Activated T-helper 1 cell treated with anti-CD3 and anti-CD28 coated beads, Interleukin-12 subunit alpha, Interleukin-12 subunit beta, Interleukin-2, Interleukin-4 antibody, amounts not matched to agents 30 ng/mL and 10 ng/mL and 1 ng/mL, durations not matched to agents 14 hours and 24 hours and 36 hours (primary cell): Measurements from ENCODE around the gene SHH. TPM values are rescaled to one million over a fixed set of nuclear protein-coding genes. Genes with fewer than 3 reads are reported as not detected.

ENCODE experiments used
- DNase-seq: peaks from one replicate; pipeline ENCODE4 v3.0.0; 2021; ENCODE audit warnings: low spot score
- H3K27ac Mint-ChIP-seq: one replicate; pipeline ENCODE4 v1.8.0; 2021; ENCODE audit warnings: mild to moderate bottlenecking, mixed read lengths
- H3K27me3 Mint-ChIP-seq: one replicate; pipeline ENCODE4 v1.8.0; 2022; ENCODE audit warnings: mild to moderate bottlenecking, moderate library complexity, mixed read lengths; ENCODE audit not compliant: insufficient read depth
- H3K36me3 Mint-ChIP-seq: one replicate; pipeline ENCODE4 v1.8.0; 2021; ENCODE audit warnings: low read depth, mixed read lengths
- H3K4me1 Mint-ChIP-seq: one replicate; pipeline ENCODE4 v1.8.0; 2021; ENCODE audit warnings: low read depth, mixed read lengths
- H3K4me3 Mint-ChIP-seq: one replicate; pipeline ENCODE4 v1.8.0; 2021; ENCODE audit warnings: mild to moderate bottlenecking, moderate library complexity, mixed read lengths
- H3K9me3 Mint-ChIP-seq: one replicate; pipeline ENCODE4 v1.8.0; 2021; ENCODE audit warnings: mixed read lengths
- intact Hi-C: fragments of 100-400 bp; cut with micrococcal nuclease; formaldehyde crosslinking; loops from one replicate; pipeline ENCODE4 v1.15.1; 2024
- total RNA-seq: library from RNA; stranded (reverse); gene quantifications from 2 replicates; pipeline ENCODE4 v1.2.3, GENCODE V29; 2022

SHH gene
- total RNA-seq, 1 donor from 2014 or later = not detected

DNA sequence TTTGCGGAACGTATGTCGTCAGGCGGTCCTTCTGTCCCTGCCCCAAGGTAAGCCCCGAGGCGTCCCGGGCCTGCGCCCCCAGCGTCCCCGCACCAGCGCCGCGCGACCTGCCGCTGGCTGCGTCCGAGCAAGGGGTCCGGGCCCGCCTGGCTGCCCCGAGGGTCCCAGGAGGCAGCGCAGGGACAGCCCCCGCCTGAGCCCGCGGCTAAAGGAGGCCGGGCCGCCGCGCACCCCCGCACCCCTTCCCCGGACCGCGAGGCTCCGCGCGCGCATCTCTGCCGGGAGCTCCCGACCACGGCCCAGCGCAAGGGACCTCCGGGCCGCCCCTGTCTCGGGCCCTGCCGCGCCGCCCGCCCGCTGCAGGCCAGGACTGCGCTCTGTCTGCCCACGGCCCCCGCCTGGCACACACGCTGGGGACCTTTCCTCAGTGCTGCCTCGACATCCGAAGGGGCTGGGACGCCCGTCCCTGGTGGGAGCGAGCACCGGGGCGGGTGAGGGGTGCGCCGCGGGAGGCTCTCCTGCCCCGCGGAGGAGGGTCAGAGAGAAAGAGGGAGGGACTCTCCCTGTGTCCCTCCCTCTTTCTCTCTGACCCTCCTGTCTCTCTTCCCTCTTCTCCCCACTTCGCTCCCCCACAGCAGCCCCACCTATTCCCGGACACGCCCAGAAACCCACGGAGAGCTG, 25.0 kb downstream of the SHH start:
- Mint-ChIP-seq H3K4me3 (peak overlapping the region; percentile 22), H3K27me3 (peaks cover 26% of the 10 kb centered on the region), H3K4me1 (no peaks in the 10 kb centered on the region), H3K9me3 (no peaks in the 10 kb centered on the region), H3K36me3 (peaks cover 8% of the 10 kb centered on the region), H3K27ac (no peak overlapping the region)
- intact Hi-C loops = no loop called here
- DNase-seq = no peak

DNA sequence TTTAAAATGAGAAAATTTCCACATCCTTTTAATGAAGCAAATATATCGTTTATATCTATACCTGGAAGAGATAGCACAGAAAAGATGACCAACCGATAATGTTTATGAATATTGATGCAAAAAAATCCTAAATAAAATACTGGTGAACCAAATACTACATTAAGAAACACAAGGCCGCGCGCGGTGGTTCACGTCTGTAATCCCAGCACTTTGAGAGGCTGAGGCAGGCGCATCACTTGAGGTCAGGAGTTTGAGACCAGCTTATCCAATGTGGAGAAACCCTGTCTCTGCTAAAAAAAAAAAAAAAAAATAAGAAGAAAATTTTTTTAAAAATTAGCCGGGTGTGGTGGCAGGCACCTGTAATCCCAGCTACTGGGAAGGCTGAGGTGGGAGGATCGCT, 25.8 kb downstream of the SHH start:
- Mint-ChIP-seq H3K4me3 (no peak overlapping the region), H3K27me3 (peaks cover 25% of the 10 kb centered on the region), H3K4me1 (no peaks in the 10 kb centered on the region), H3K27ac (no peak overlapping the region), H3K36me3 (peaks cover 12% of the 10 kb centered on the region), H3K9me3 (no peaks in the 10 kb centered on the region)
- intact Hi-C loops = no loop called here
- no peak for DNase-seq

DNA sequence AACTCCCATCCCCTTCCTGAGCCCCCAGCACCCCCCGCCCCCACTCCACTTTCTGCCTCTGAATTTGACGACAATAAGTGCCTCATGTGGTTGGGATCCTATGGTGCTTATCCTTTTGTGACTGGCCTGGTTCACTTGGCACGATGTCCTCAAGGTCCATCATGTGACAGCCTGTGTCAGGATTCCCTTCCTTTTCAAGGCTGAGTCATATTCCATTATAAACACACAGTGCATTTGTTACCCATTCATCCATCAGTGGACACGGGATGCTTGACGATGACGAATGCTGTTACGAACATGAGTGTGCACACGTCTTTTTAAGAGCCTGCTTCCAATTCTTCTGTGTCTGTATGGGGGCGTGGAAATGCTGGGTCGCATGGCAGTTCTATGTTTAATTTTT, 26.7 kb downstream of the SHH start:
- no peak overlapping the region for H3K4me3 Mint-ChIP-seq
- peaks cover 22% of the 10 kb centered on the region for H3K27me3 Mint-ChIP-seq
- no peak overlapping the region for H3K27ac Mint-ChIP-seq
- peaks cover 22% of the 10 kb centered on the region for H3K36me3 Mint-ChIP-seq
- no peaks in the 10 kb centered on the region for H3K4me1 Mint-ChIP-seq
- H3K9me3 Mint-ChIP-seq = no peaks in the 10 kb centered on the region
- DNase-seq = no peak
- intact Hi-C loops = no loop called here

DNA sequence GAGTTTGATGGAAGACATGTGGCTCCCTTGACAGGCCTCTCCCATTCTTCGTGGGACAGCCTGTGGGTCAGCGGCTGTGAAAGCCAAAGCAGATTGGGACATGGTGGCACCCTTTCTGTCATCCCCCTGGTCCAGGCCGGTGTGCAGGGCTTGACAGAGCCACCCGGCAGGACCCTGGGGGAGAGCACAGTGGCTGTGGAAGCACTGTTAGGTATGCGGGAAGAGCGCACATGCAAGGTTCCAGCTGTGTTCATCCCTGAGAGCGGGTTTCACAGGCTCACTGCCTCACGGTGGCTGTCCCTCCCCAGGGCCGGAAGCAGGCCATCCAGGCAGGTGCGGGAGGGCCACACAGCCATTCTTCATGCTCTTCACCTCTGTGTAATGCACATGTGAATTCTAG, 29.8 kb downstream of the SHH start:
- no peak for DNase-seq
- no peaks in the 10 kb centered on the region for H3K4me1 Mint-ChIP-seq
- H3K27me3 Mint-ChIP-seq = peaks cover 14% of the 10 kb centered on the region
- intact Hi-C loops = no loop called here
- H3K9me3 Mint-ChIP-seq = no peaks in the 10 kb centered on the region
- no peak overlapping the region for H3K27ac Mint-ChIP-seq
- peaks cover 30% of the 10 kb centered on the region for H3K36me3 Mint-ChIP-seq
- no peak overlapping the region for H3K4me3 Mint-ChIP-seq

DNA sequence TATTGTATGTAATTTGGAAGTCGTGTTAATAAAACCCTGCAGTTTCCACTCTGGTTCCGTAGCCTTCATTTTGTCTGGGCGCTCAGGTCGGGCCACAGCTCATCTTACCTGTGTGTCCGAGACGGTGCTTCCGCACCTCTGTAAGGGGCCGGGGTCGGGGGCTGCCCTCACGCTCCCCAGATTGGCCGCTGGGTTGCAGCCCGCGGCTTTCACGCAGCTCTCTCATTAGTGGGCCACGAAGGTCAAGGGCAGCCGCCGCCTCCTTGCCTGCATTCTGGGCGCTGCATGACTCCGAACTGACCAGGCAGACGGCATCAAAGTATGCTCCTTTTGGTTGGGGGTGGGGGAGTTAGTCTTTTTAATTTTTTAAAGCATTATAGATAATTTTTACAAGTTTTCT, 30.8 kb downstream of the SHH start:
- Mint-ChIP-seq H3K9me3 (no peaks in the 10 kb centered on the region), H3K27me3 (peaks cover 9% of the 10 kb centered on the region), H3K27ac (no peak overlapping the region), H3K4me1 (no peaks in the 10 kb centered on the region), H3K4me3 (no peak overlapping the region), H3K36me3 (peaks cover 30% of the 10 kb centered on the region)
- intact Hi-C loops = no loop called here
- no peak for DNase-seq

DNA sequence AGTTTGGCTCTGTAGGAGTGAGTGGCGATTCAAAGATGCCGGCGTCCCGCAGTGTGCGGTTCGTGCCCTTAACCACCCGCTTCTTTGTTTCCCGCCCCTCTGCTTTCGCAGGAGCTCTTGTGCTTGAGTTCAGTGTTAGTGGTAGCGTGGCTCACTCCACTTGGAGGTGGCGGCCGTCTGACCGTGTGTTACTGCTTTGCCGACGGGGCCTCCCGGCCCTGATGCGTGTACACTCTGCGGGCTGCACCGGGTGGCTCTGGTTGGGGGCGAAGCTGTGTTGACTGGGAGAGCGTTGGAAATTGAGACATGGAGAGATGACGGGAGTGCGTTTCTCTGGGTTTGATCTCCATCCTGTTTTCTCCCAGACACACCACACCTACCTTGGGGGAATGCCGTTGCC, 31.4 kb downstream of the SHH start:
- H3K9me3 Mint-ChIP-seq = no peaks in the 10 kb centered on the region
- no peak overlapping the region for H3K4me3 Mint-ChIP-seq
- DNase-seq = no peak
- H3K27me3 Mint-ChIP-seq = peaks cover 3% of the 10 kb centered on the region
- intact Hi-C loops = no loop called here
- H3K27ac Mint-ChIP-seq = no peak overlapping the region
- peaks cover 30% of the 10 kb centered on the region for H3K36me3 Mint-ChIP-seq
- no peaks in the 10 kb centered on the region for H3K4me1 Mint-ChIP-seq

DNA sequence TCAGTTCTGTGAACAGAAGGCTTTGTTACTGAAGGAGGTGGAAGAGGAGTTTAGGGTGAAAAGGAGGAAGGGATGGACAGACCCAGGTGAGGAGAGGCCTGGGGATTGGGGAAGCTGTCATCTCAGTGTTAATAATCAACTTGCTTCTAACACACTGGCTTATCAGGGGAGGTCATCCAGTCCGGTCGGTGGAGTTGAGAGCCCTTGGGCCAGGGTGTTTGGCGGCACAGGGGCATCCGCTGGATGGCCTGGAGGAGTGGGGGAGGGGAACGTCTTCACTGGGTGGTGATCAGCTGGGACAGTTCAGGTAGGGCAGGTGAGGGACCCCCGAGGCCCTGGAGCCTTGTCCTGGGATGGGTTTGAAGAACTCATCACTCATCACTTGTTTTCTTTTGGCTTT, 33.9 kb downstream of the SHH start:
- intact Hi-C loops = no loop called here
- H3K36me3 Mint-ChIP-seq = peaks cover 32% of the 10 kb centered on the region

DNA sequence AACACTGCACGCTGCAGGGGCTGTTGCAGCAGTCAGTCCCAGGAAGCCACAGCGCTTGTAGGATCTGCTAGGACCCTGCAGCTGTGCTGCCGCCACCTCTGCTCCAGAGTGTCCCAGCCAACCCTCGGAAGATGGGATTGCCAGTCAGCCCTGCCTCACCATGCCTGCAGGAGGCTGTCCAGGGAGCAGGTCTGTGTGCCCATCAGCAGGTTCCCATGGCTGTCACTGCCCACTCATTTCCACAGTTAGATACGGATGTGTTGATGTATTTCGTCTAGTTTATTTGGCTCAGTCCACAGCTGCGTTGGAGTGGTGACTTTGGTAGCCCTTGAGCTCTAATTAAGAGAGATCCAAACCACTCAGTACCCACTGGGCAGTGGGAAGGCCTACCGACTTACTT, 35.7 kb downstream of the SHH start:
- no peaks in the 10 kb centered on the region for H3K27me3 Mint-ChIP-seq
- intact Hi-C loops = no loop called here
- H3K36me3 Mint-ChIP-seq = peaks cover 32% of the 10 kb centered on the region

More for the DNA sequence above, 33.9 kb downstream of the SHH start:
- Mint-ChIP-seq H3K27me3 (no peaks in the 10 kb centered on the region), H3K27ac (no peak overlapping the region), H3K4me3 (no peak overlapping the region), H3K4me1 (no peaks in the 10 kb centered on the region), H3K9me3 (no peaks in the 10 kb centered on the region)
- DNase-seq = no peak

DNA sequence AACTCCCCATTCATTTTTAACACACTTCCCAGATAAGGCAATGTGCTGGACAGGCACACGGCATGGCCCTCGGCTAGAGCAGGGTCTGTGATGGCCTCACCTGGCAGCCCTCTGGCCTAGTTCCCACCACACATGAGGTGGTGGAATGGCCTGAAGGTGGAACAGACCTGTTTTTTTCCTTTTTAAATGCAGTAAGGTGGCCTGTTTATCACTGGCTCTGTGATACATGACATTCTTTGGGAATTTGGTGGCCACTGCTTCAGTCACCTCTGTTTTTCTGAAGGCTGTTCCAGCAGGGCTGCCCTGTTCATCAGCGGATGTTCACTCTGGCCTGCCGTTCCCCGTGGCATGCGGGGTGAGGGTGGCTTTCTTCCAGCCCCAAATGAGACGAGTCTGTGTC, 36.6 kb downstream of the SHH start:
- H3K27me3 Mint-ChIP-seq = no peaks in the 10 kb centered on the region
- DNase-seq = no peak
- peaks cover 28% of the 10 kb centered on the region for H3K36me3 Mint-ChIP-seq
- H3K9me3 Mint-ChIP-seq = no peaks in the 10 kb centered on the region
- no peaks in the 10 kb centered on the region for H3K4me1 Mint-ChIP-seq
- no peak overlapping the region for H3K27ac Mint-ChIP-seq
- H3K4me3 Mint-ChIP-seq = no peak overlapping the region
- intact Hi-C loops = no loop called here

More for the DNA sequence above, 35.7 kb downstream of the SHH start:
- DNase-seq = no peak
- no peak overlapping the region for H3K27ac Mint-ChIP-seq
- no peak overlapping the region for H3K4me3 Mint-ChIP-seq
- H3K4me1 Mint-ChIP-seq = no peaks in the 10 kb centered on the region
- no peaks in the 10 kb centered on the region for H3K9me3 Mint-ChIP-seq

DNA sequence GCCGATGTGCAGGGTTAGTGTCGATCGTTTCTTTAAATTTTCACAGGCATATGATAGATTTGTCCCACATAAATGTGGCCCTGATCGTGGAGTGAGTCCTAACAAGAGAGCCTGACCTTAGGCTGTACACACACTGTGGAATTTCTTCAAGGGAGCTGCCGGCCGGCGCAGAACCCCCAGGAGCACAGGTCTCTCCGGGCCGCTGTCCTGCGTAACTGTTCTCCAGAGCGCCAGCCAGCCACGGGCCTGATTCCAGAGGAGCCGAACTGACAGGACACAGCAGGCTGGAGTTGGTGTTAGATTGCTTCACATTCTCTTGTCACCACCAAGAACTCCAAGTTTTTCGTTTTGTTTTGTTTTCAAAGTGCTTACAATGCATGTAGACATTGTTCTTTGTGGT, 37.3 kb downstream of the SHH start:
- no peaks in the 10 kb centered on the region for H3K4me1 Mint-ChIP-seq
- DNase-seq = no peak
- intact Hi-C loops = no loop called here
- H3K36me3 Mint-ChIP-seq = peaks cover 25% of the 10 kb centered on the region
- H3K27me3 Mint-ChIP-seq = no peaks in the 10 kb centered on the region
- H3K27ac Mint-ChIP-seq = no peak overlapping the region
- H3K4me3 Mint-ChIP-seq = no peak overlapping the region
- H3K9me3 Mint-ChIP-seq = no peaks in the 10 kb centered on the region

DNA sequence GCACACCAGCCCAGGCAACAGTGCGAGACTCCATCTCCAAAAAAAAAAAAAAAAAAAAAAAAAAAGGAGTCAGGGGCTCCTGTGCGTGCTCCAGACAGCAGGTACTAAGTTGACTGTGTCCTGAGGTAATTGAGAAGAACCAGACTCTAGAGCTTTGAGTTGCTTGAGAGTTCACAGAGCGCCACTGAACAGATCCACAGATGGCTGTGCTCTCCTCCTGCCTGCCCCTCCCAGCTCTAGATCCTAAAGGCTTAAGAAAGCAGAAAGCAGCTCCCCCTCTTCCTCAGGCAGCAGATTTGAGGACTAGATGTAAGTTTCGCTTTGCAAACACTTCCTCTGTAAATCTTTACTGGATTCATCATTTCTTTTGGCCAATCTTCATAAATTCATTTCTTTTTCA, 38.7 kb downstream of the SHH start:
- intact Hi-C loops = no loop called here
- DNase-seq = no peak
- Mint-ChIP-seq H3K36me3 (peaks cover 29% of the 10 kb centered on the region), H3K27me3 (no peaks in the 10 kb centered on the region), H3K4me1 (no peaks in the 10 kb centered on the region), H3K4me3 (no peak overlapping the region), H3K9me3 (no peaks in the 10 kb centered on the region), H3K27ac (no peak overlapping the region)

DNA sequence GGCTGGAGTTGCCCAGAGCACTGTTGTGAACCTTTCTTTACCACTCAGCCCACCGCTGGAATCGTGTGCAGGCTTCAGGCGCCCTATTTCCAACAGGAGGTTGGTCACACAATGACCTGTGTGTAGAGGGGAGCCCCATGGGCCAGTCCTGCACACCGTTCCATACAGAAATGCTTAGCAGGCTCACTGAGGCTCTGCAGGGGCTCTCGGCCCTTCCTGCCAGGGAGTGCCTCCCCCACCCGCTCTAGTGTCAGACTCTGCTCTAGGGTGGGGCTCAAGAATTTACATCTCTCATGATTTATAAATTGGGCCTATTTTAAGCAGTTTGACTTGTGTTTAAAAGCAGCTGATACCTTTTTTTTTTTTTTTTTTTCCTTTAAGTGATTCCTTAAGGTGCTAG, 42.0 kb downstream of the SHH start:
- intact Hi-C loops = no loop called here
- DNase-seq = no peak
- no peaks in the 10 kb centered on the region for H3K27me3 Mint-ChIP-seq
- no peak overlapping the region for H3K4me3 Mint-ChIP-seq
- no peak overlapping the region for H3K27ac Mint-ChIP-seq
- H3K9me3 Mint-ChIP-seq = no peaks in the 10 kb centered on the region
- peaks cover 22% of the 10 kb centered on the region for H3K4me1 Mint-ChIP-seq
- peaks cover 40% of the 10 kb centered on the region for H3K36me3 Mint-ChIP-seq

DNA sequence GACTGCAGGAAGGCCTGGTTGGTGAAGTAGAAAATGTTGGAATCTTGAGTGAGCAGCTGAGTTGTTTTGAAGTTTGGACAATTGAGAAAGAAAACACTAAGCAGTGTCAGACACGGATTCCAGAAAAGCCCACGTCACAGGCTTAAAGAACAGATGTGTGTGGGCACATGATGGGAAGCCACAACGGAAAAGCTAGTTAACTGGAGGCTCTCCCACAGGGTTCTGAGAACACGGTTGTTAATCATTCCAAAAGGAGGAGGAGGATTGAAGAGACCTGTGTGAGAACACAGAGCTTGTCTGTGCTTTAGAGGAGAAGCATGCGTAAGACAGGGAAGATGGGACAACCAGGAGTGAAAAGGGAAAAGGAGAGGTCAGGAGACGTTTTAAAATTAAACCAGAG, 42.6 kb downstream of the SHH start:
- H3K4me1 Mint-ChIP-seq = peaks cover 27% of the 10 kb centered on the region
- peaks cover 44% of the 10 kb centered on the region for H3K36me3 Mint-ChIP-seq
- no peak overlapping the region for H3K27ac Mint-ChIP-seq
- no peaks in the 10 kb centered on the region for H3K9me3 Mint-ChIP-seq
- no peak overlapping the region for H3K4me3 Mint-ChIP-seq
- H3K27me3 Mint-ChIP-seq = no peaks in the 10 kb centered on the region
- DNase-seq = no peak
- intact Hi-C loops = no loop called here
